HCT116 (cell line): ENCODE results near the gene CPEB1. TPM values are rescaled to one million over a fixed set of nuclear protein-coding genes. Genes with fewer than 3 reads are reported as not detected.

Experiments used
- ATAC-seq: fragments of 200-7000 bp; cut with Tn5 transposase; 2 replicates; pipeline ENCODE4 v1.9.1; 2020; ENCODE audit warnings: mild to moderate bottlenecking, moderate library complexity
- BruUV-seq: library from RNA; stranded (reverse); fragments of 400-500 nt; replicated peaks from 2 replicates; lab custom pipeline; 2021; lab: Mats Ljungman, UMichigan
- CTCF ChIA-PET: fragments of 300-600 bp; sonication (Branson Sonifier 250); formaldehyde crosslinking; loops from one replicate; lab custom pipeline; 2021; ENCODE audit warnings: antibody characterized with exemption; lab: Charles Lee
- POLR2A ChIA-PET: fragments of 300-600, 350-600 bp; sonication (Branson Sonifier 250); formaldehyde crosslinking; loops from one replicate; lab custom pipeline; 2021; ENCODE audit warnings: antibody characterized with exemption; lab: Charles Lee
- RAD21 ChIA-PET, 2 experiments: fragments of 300-600 bp; sonication (Branson Sonifier 250); formaldehyde crosslinking; loops; one replicate each; lab custom pipeline; 2023; ENCODE audit warnings: low total read pairs in 2 of 2; ENCODE audit not compliant: uncharacterized antibody in 2 of 2, unreplicated experiment in 2 of 2, low non-redundant PET in 1 of 2; lab: Charles Lee
- DNase-seq: peaks from one replicate; pipeline ENCODE4 v3.0.0-alpha.2; 2010; ENCODE audit warnings: low read depth, low spot score
- H2AFZ ChIP-seq: fragments of 200-600 bp; shearing (Covaris generic), sonication (generic); 2 replicates; pipeline ENCODE4 v1.6.1; 2017; ENCODE audit warnings: low read depth, mixed run types, mixed read lengths, antibody characterized with exemption, low read length; ENCODE audit not compliant: poor library complexity, severe bottlenecking
- H3K27ac ChIP-seq: 2 replicates; pipeline ENCODE4 v1.5.1; 2012; ENCODE audit warnings: low read depth, low read length
- H3K27me3 ChIP-seq: fragments of 200-600 bp; sonication (generic); 2 replicates; pipeline ENCODE4 v1.6.1; 2016; ENCODE audit warnings: mixed run types, low read length, mixed read lengths; ENCODE audit not compliant: insufficient read depth
- H3K36me3 ChIP-seq, 2 experiments: fragments of 200-500 bp in 1 of 2; fragments of 200-600 bp in 1 of 2; sonication (Bioruptor generic) in 1 of 2; sonication (generic) in 1 of 2; 2 replicates each; pipeline versions ENCODE4 v1.5.1 to v1.6.1; 2014 to 2016; ENCODE audit warnings: low read length in 2 of 2, inconsistent platforms in 1 of 2, mixed read lengths in 1 of 2, mixed run types in 1 of 2; ENCODE audit not compliant: insufficient read depth in 2 of 2, control insufficient read depth in 1 of 2
- H3K4me1 ChIP-seq, 2 experiments: fragments of 200-600 bp in 1 of 2; sonication (generic) in 1 of 2; 2 replicates each; pipeline versions ENCODE4 v1.5.1 to v1.6.1; 2012 to 2017; ENCODE audit warnings: low read length in 2 of 2, inconsistent platforms in 1 of 2, mild to moderate bottlenecking in 1 of 2, mixed read lengths in 1 of 2, mixed run types in 1 of 2, moderate library complexity in 1 of 2; ENCODE audit not compliant: insufficient read depth in 2 of 2, control insufficient read depth in 1 of 2
- H3K4me2 ChIP-seq: fragments of 200-600 bp; sonication (generic); 2 replicates; pipeline ENCODE4 v1.6.1; 2017; ENCODE audit warnings: mixed run types, low read length, mixed read lengths
- H3K4me3 ChIP-seq, 2 experiments: fragments of 200-600 bp in 1 of 2; sonication (generic) in 1 of 2; replicated peaks in 1 of 2; 2 replicates each; pipeline ENCODE4 v1.5.1; 2011 to 2016; ENCODE audit warnings: low read length in 2 of 2, control low read depth in 1 of 2, low read depth in 1 of 2, mild to moderate bottlenecking in 1 of 2, mixed read lengths in 1 of 2, mixed run types in 1 of 2
- H3K79me2 ChIP-seq: fragments of 200-600 bp; sonication (generic); 2 replicates; pipeline ENCODE4 v1.6.1; 2017; ENCODE audit warnings: mild to moderate bottlenecking, mixed run types, low read length, moderate library complexity, mixed read lengths; ENCODE audit not compliant: insufficient read depth
- H3K9ac ChIP-seq: fragments of 200-600 bp; sonication (generic); 2 replicates; pipeline ENCODE4 v1.6.1; 2016; ENCODE audit warnings: low read length, mixed read lengths
- H3K9me2 ChIP-seq: fragments of 200-600 bp; sonication (generic), shearing (Covaris generic); 2 replicates; pipeline ENCODE4 v1.6.1; 2017; ENCODE audit warnings: mixed run types, mild to moderate bottlenecking, moderate library complexity; ENCODE audit not compliant: insufficient read depth
- H3K9me3 ChIP-seq, 2 experiments: fragments of 200-500 bp in 1 of 2; fragments of 200-600 bp in 1 of 2; sonication (Bioruptor generic) in 1 of 2; sonication (generic) in 1 of 2; 2 replicates each; pipeline ENCODE4 v1.6.1; 2014 to 2017; ENCODE audit warnings: low read length in 2 of 2, mixed read lengths in 2 of 2, inconsistent platforms in 1 of 2, low read depth in 1 of 2, mild to moderate bottlenecking in 1 of 2, mixed run types in 1 of 2, moderate library complexity in 1 of 2; ENCODE audit not compliant: control insufficient read depth in 1 of 2, insufficient read depth in 1 of 2
- H4K20me1 ChIP-seq: fragments of 200-600 bp; sonication (generic), shearing (Covaris generic); 2 replicates; pipeline ENCODE4 v1.6.1; 2017; ENCODE audit warnings: mixed run types, mild to moderate bottlenecking, moderate library complexity; ENCODE audit not compliant: insufficient read depth
- CEBPB ChIP-seq: IDR thresholded peaks from 2 replicates; pipeline ENCODE4 v1.6.1; 2012; ENCODE audit warnings: low read depth
- CTCF ChIP-seq, 3 experiments: fragments of 200-600 bp in 1 of 3; sonication (generic) in 1 of 3; IDR thresholded peaks in 2 of 3; conservative IDR thresholded peaks in 1 of 3; 2 replicates each; pipeline ENCODE4 v1.5.1; 2012 to 2017; ENCODE audit warnings: low read depth in 2 of 3, low read length in 2 of 3, antibody characterized with exemption in 1 of 3, borderline replicate concordance in 1 of 3, control low read depth in 1 of 3, mild to moderate bottlenecking in 1 of 3, mixed read lengths in 1 of 3, mixed run types in 1 of 3, moderate library complexity in 1 of 3; ENCODE audit not compliant: insufficient read depth in 1 of 3
- EZH2 ChIP-seq: fragments of 200-600 bp; sonication (generic); IDR thresholded peaks from 2 replicates; pipeline ENCODE4 v1.6.1; 2017; ENCODE audit warnings: antibody characterized with exemption, mixed run types
- EZH2phosphoT487 ChIP-seq: fragments of 200-600 bp; IDR thresholded peaks from 2 replicates; pipeline ENCODE4 v1.6.1; 2018; ENCODE audit warnings: antibody characterized with exemption, borderline replicate concordance
- FOSL1 ChIP-seq: IDR thresholded peaks from 2 replicates; pipeline ENCODE4 v1.6.1; 2012; ENCODE audit warnings: low read depth
- JUND ChIP-seq: IDR thresholded peaks from 2 replicates; pipeline ENCODE4 v1.6.1; 2012
- MAX ChIP-seq: IDR thresholded peaks from 2 replicates; pipeline ENCODE4 v1.6.1; 2012
- POLR2AphosphoS5 ChIP-seq: IDR thresholded peaks from 2 replicates; pipeline ENCODE4 v1.6.1; 2011; ENCODE audit warnings: mild to moderate bottlenecking, low read depth, low read length, moderate library complexity
- RAD21 ChIP-seq: IDR thresholded peaks from 2 replicates; pipeline ENCODE4 v1.6.1; 2012; ENCODE audit warnings: low read depth, mild to moderate bottlenecking
- SIN3A ChIP-seq: IDR thresholded peaks from 2 replicates; pipeline ENCODE4 v1.6.1; 2012; ENCODE audit warnings: low read depth
- SP1 ChIP-seq: IDR thresholded peaks from 2 replicates; pipeline ENCODE4 v1.6.1; 2012; ENCODE audit warnings: low read depth
- SRF ChIP-seq: IDR thresholded peaks from 2 replicates; pipeline ENCODE4 v1.6.1; 2012; ENCODE audit warnings: low read depth
- TCF7L2 ChIP-seq: IDR thresholded peaks from 2 replicates; pipeline ENCODE4 v1.7.0; 2011; ENCODE audit warnings: borderline replicate concordance, inconsistent platforms; ENCODE audit not compliant: insufficient read depth, insufficient read length; ENCODE audit errors: extremely low read depth
- ZBTB33 ChIP-seq: IDR thresholded peaks from 2 replicates; pipeline ENCODE4 v1.6.1; 2011; ENCODE audit warnings: mild to moderate bottlenecking, low read length, moderate library complexity; ENCODE audit not compliant: insufficient replicate concordance; ENCODE audit errors: extremely low read depth
- ZFX ChIP-seq: fragments of 450-650 bp; IDR thresholded peaks from 2 replicates; pipeline ENCODE4 v1.6.1; 2017
- intact Hi-C: fragments of 100-400 bp; cut with micrococcal nuclease; formaldehyde crosslinking; loops from 2 replicates; pipeline ENCODE4 v1.10.0; 2022
- total RNA-seq: library from RNA; stranded (reverse); gene quantifications from one replicate; pipeline ENCODE4 v1.2.1, GENCODE V29; 2021; ENCODE audit not compliant: unreplicated experiment

CPEB1 gene
- total RNA-seq, 1 experiment from 2014 or later: not detected

- no peak overlapping the region for H3K4me2 ChIP-seq
- H3K4me3 ChIP-seq: no peak overlapping the region
- no peak for ATAC-seq
- no peaks in the 10 kb centered on the region for H3K9me3 ChIP-seq
- no peaks in the 10 kb centered on the region for H3K79me2 ChIP-seq
- H3K27me3 ChIP-seq: peaks cover 75% of the 10 kb centered on the region
- H3K9me2 ChIP-seq: no peaks in the 10 kb centered on the region
- TF ChIP-seq TCF7L2 (no peak), FOSL1 (no peak), EZH2 (no peak), CTCF (IDR thresholded peaks at IDR 0.05 in 2 of 3, conservative IDR thresholded peaks at IDR 0.05 in 1 of 3; ENCODE audit: borderline replicate concordance in 1 of 3, insufficient read depth in 1 of 3, low read depth in 2 of 3, low read length in 2 of 3) (no peak), SIN3A (no peak), EZH2phosphoT487 (no peak), CEBPB (no peak), ZFX (no peak), ZBTB33 (no peak), JUND (no peak), SP1 (no peak), POLR2AphosphoS5 (no peak), RAD21 (no peak), MAX (no peak), SRF (no peak)
- CTCF ChIA-PET: no interaction called here
- intact Hi-C loops: no loop called here
- H3K9ac ChIP-seq: no peak overlapping the region
- no peak overlapping the region for H3K27ac ChIP-seq
- DNase-seq: no peak
- no TSS peak for BruUV-seq
- no peaks in the 10 kb centered on the region for H3K36me3 ChIP-seq
- RAD21 ChIA-PET: no interaction called here
- POLR2A ChIA-PET: no interaction called here
- no peak overlapping the region for H2AFZ ChIP-seq
- no peaks in the 10 kb centered on the region for H4K20me1 ChIP-seq
- 0 out of 4 replicates have a peak, but pooled peaks cover 0 to 7% of the 10 kb centered on the region in 2 experiments for H3K4me1 ChIP-seq
These were observed 6.5 kb downstream of the CPEB1 start for GRCh38 chr15:82640672-82641071.
